ENCODE measurements around the gene ZNF664.

The ZNF664 gene

GRCh38 chr12:123990511-123990910 lies 17.5 kb downstream of the ZNF664 start:
- no peak for DNase-seq (ENCODE audit: low read depth)

- DNase-seq (ENCODE audit: low read depth): no peak
Observed at GRCh38 chr12:123991372-123991951, 18.4 kb downstream of the ZNF664 start.

- DNase-seq (ENCODE audit: low read depth): no peak
Observed at GRCh38 chr12:123992118-123992825, 19.3 kb downstream of the ZNF664 start.

- DNase-seq (ENCODE audit: low read depth): no peak
Observed at GRCh38 chr12:123995023-123995748, 22.2 kb downstream of the ZNF664 start.

GRCh38 chr12:123996581-123996980 lies 23.6 kb downstream of the ZNF664 start:
- no peak for DNase-seq (ENCODE audit: low read depth)

GRCh38 chr12:123997033-123997822 lies 24.2 kb downstream of the ZNF664 start:
- DNase-seq (ENCODE audit: low read depth): no peak

GRCh38 chr12:123997908-123998307 lies 24.9 kb downstream of the ZNF664 start:
- no peak for DNase-seq (ENCODE audit: low read depth)

- no peak for DNase-seq (ENCODE audit: low read depth)
Observed at GRCh38 chr12:123998344-123998990, 25.5 kb downstream of the ZNF664 start.

GRCh38 chr12:123998991-123999359 lies 26.0 kb downstream of the ZNF664 start:
- no peak for DNase-seq (ENCODE audit: low read depth)

GRCh38 chr12:124000111-124000510 lies 27.1 kb downstream of the ZNF664 start:
- DNase-seq (ENCODE audit: low read depth): no peak

- DNase-seq (ENCODE audit: low read depth): no peak
Observed at GRCh38 chr12:124001343-124001742, 28.3 kb downstream of the ZNF664 start.

- no peak for DNase-seq (ENCODE audit: low read depth)
Observed at GRCh38 chr12:124002021-124002644, 29.1 kb downstream of the ZNF664 start.

GRCh38 chr12:124002654-124003053 lies 29.6 kb downstream of the ZNF664 start:
- DNase-seq (ENCODE audit: low read depth): no peak

- no peak for DNase-seq (ENCODE audit: low read depth)
Observed at GRCh38 chr12:124004233-124004875, 31.3 kb downstream of the ZNF664 start.

GRCh38 chr12:124006085-124006845 lies 33.2 kb downstream of the ZNF664 start:
- no peak for DNase-seq (ENCODE audit: low read depth)

- no peak for DNase-seq (ENCODE audit: low read depth)
Observed at GRCh38 chr12:124006846-124007713, 34.1 kb downstream of the ZNF664 start.

GRCh38 chr12:124007826-124008570 lies 35.0 kb downstream of the ZNF664 start:
- no peak for DNase-seq (ENCODE audit: low read depth)

- DNase-seq (ENCODE audit: low read depth): no peak
Observed at GRCh38 chr12:124008595-124008994, 35.6 kb downstream of the ZNF664 start.

- DNase-seq (ENCODE audit: low read depth): no peak
Observed at GRCh38 chr12:124009781-124010180, 36.8 kb downstream of the ZNF664 start.

All from HS-5 (cell line).